OCI-LY7 (cell line): Measurements from ENCODE around the gene CBFA2T2. TPM values are rescaled to one million over a fixed set of nuclear protein-coding genes. Genes with fewer than 3 reads are reported as not detected.
"Not testable (repeated sequence)": the region's sequence is repeated elsewhere in the genome, so short reads cannot be mapped to it uniquely, and the experiment has no call there.

ENCODE experiments used
- BruUV-seq: library from RNA; stranded (reverse); fragments of 400-500 nt; replicated peaks from 2 replicates; lab custom pipeline; 2021; lab: Mats Ljungman, UMichigan
- CTCF ChIA-PET: fragments of 300-600 bp; sonication (Branson Sonifier 250); formaldehyde crosslinking; loops from one replicate; lab custom pipeline; 2022; ENCODE audit warnings: antibody characterized with exemption; ENCODE audit not compliant: unreplicated experiment; lab: Charles Lee
- POLR2A ChIA-PET: fragments of 300-600 bp; sonication (Branson Sonifier 250); formaldehyde crosslinking; loops from one replicate; lab custom pipeline; 2022; ENCODE audit warnings: antibody characterized with exemption; lab: Charles Lee
- DNase-seq: peaks from one replicate; pipeline ENCODE4 v3.0.0-alpha.2; 2015; ENCODE audit warnings: low spot score
- H2AFZ ChIP-seq: fragments of 200-600 bp; sonication (generic), shearing (Covaris generic); 2 replicates; pipeline ENCODE4 v1.6.1; 2014; ENCODE audit warnings: mild to moderate bottlenecking, antibody characterized with exemption, low read length, moderate library complexity
- H3K27ac ChIP-seq: fragments of 200-600 bp; sonication (generic); 2 replicates; pipeline ENCODE4 v1.5.1; 2014; ENCODE audit warnings: mixed run types, low read depth, mild to moderate bottlenecking, moderate library complexity, low read length, inconsistent platforms; ENCODE audit not compliant: poor library complexity, severe bottlenecking
- H3K36me3 ChIP-seq: fragments of 200-600 bp; sonication (generic); 2 replicates; pipeline ENCODE4 v1.6.1; 2014; ENCODE audit warnings: mild to moderate bottlenecking, antibody characterized with exemption, low read length, moderate library complexity, mixed read lengths; ENCODE audit not compliant: insufficient read depth
- H3K4me1 ChIP-seq: fragments of 200-600 bp; sonication (generic); 2 replicates; pipeline ENCODE4 v1.5.1; 2014; ENCODE audit warnings: mild to moderate bottlenecking, low read length; ENCODE audit not compliant: insufficient read depth, poor library complexity, severe bottlenecking
- H3K4me2 ChIP-seq: fragments of 200-600 bp; sonication (generic); 2 replicates; pipeline ENCODE4 v1.6.1; 2014; ENCODE audit warnings: mild to moderate bottlenecking, low read length
- H3K4me3 ChIP-seq: fragments of 200-600 bp; sonication (generic); 2 replicates; pipeline ENCODE4 v1.5.1; 2014; ENCODE audit warnings: mild to moderate bottlenecking, low read depth, low read length; ENCODE audit not compliant: poor library complexity, severe bottlenecking
- H3K79me2 ChIP-seq: fragments of 200-600 bp; sonication (generic); 2 replicates; pipeline ENCODE4 v1.6.1; 2016; ENCODE audit warnings: low read depth, mild to moderate bottlenecking, low read length, moderate library complexity, mixed read lengths; ENCODE audit not compliant: insufficient read depth
- H3K9me2 ChIP-seq: fragments of 200-600 bp; sonication (generic); 2 replicates; pipeline ENCODE4 v1.6.1; 2016; ENCODE audit warnings: mild to moderate bottlenecking, low read length, mixed read lengths; ENCODE audit not compliant: insufficient read depth
- H3K9me3 ChIP-seq: fragments of 200-600 bp; sonication (generic); 2 replicates; pipeline ENCODE4 v1.6.1; 2014; ENCODE audit warnings: mild to moderate bottlenecking, mixed run types, low read length, mixed read lengths
- H4K20me1 ChIP-seq: fragments of 200-600 bp; sonication (generic); 2 replicates; pipeline ENCODE4 v1.6.1; 2014; ENCODE audit warnings: mild to moderate bottlenecking, antibody characterized with exemption, low read length, moderate library complexity, mixed read lengths; ENCODE audit not compliant: insufficient read depth
- EZH2phosphoT487 ChIP-seq: fragments of 200-600 bp; sonication (generic); IDR thresholded peaks from 2 replicates; pipeline ENCODE4 v1.6.1; 2018; ENCODE audit warnings: low read depth, borderline replicate concordance, mild to moderate bottlenecking, mixed run types, antibody characterized with exemption, low read length, moderate library complexity, mixed read lengths
- intact Hi-C: fragments of 100-400 bp; cut with micrococcal nuclease; formaldehyde crosslinking; loops from one replicate; pipeline ENCODE4 v1.10.0; 2022; ENCODE audit not compliant: unreplicated experiment
- total RNA-seq, 2 experiments: library from RNA; depleted of rRNA in 1 of 2; stranded (reverse); fragments of >200 nt in 1 of 2; shearing (Covaris generic) in 1 of 2; gene quantifications; 2 replicates each; pipeline ENCODE4 v1.2.3, GENCODE V29; 2014 to 2022
- TF ChIP-seq, protein P1 (sequence below): fragments of 200-600 bp; sonication (generic); conservative IDR thresholded peaks from 2 replicates; pipeline ENCODE4 v1.5.1; 2014; ENCODE audit warnings: mild to moderate bottlenecking, antibody characterized with exemption, low read length, moderate library complexity, mixed read lengths

Gene CBFA2T2
- total RNA-seq, 2 experiments from 2014 or later, result 20.7 to 32.9 TPM

- no TSS peak for BruUV-seq
- intact Hi-C loops, result no loop called here
- POLR2A ChIA-PET, result interaction anchor here (0.9 kb wide), 1 partner anchor 88 kb away, joined by 3 read pairs; no protein-coding TSS in a partner anchor
- no peak overlapping the region for H3K4me3 ChIP-seq
- no peak for DNase-seq
- no peak for TF ChIP-seq EZH2phosphoT487
- TF ChIP-seq, protein P1, sequence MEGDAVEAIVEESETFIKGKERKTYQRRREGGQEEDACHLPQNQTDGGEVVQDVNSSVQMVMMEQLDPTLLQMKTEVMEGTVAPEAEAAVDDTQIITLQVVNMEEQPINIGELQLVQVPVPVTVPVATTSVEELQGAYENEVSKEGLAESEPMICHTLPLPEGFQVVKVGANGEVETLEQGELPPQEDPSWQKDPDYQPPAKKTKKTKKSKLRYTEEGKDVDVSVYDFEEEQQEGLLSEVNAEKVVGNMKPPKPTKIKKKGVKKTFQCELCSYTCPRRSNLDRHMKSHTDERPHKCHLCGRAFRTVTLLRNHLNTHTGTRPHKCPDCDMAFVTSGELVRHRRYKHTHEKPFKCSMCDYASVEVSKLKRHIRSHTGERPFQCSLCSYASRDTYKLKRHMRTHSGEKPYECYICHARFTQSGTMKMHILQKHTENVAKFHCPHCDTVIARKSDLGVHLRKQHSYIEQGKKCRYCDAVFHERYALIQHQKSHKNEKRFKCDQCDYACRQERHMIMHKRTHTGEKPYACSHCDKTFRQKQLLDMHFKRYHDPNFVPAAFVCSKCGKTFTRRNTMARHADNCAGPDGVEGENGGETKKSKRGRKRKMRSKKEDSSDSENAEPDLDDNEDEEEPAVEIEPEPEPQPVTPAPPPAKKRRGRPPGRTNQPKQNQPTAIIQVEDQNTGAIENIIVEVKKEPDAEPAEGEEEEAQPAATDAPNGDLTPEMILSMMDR, result no peak
- H3K36me3 ChIP-seq, result no peaks in the 10 kb centered on the region
- no peaks in the 10 kb centered on the region for H3K9me2 ChIP-seq
- no peak overlapping the region for H3K4me2 ChIP-seq
- CTCF ChIA-PET, result no interaction called here
- H3K4me1 ChIP-seq, result peaks cover 32% of the 10 kb centered on the region
- H3K79me2 ChIP-seq, result no peaks in the 10 kb centered on the region
- H3K9me3 ChIP-seq, result no peaks in the 10 kb centered on the region
- no peak overlapping the region for H3K27ac ChIP-seq
- H2AFZ ChIP-seq, result no peak overlapping the region
- H4K20me1 ChIP-seq, result no peaks in the 10 kb centered on the region
These were observed 9.8 kb upstream of the CBFA2T2 start for GRCh38 chr20:33480048-33480447.

GRCh38 chr20:33481431-33481941 lies 8.4 kb upstream of the CBFA2T2 start:
- H2AFZ ChIP-seq, result no peak overlapping the region
- H3K27ac ChIP-seq, result no peak overlapping the region
- ChIA-PET CTCF (no interaction called here), POLR2A (no interaction called here)
- H3K4me3 ChIP-seq, result no peak overlapping the region
- intact Hi-C loops, result no loop called here
- BruUV-seq, result no TSS peak
- H3K36me3 ChIP-seq, result no peaks in the 10 kb centered on the region
- H3K79me2 ChIP-seq, result no peaks in the 10 kb centered on the region
- no peak for DNase-seq
- H3K9me2 ChIP-seq, result no peaks in the 10 kb centered on the region
- no peak for TF ChIP-seq EZH2phosphoT487
- TF ChIP-seq, protein P1, result no peak
- no peak overlapping the region for H3K4me2 ChIP-seq
- H3K9me3 ChIP-seq, result no peaks in the 10 kb centered on the region
- peaks cover 21% of the 10 kb centered on the region for H3K4me1 ChIP-seq
- H4K20me1 ChIP-seq, result no peaks in the 10 kb centered on the region

DNA sequence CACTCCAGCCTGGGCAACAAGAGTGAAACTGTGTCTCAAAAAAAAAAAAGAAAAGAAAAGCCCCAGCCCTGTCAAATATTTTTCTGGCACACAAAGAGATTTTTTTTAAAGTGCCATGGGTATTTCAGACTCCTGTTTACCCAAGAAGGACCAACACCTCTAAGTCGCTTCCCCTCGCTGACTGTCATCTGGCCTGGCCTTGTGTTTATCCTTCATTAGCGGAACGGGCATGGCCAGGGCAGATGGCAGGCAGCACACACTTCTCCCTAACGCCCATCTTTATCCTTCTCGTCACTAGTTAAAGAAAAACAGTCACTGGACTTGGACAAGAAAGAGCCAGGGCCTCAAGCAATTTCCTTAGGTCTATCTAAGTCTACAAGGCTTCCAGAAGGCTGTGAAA lies 7.3 kb upstream of the CBFA2T2 start:
- H3K9me3 ChIP-seq, result no peaks in the 10 kb centered on the region
- no peak overlapping the region for H2AFZ ChIP-seq
- no peak overlapping the region for H3K4me3 ChIP-seq
- POLR2A ChIA-PET, result interaction anchor here (0.7 kb wide), 1 partner anchor 460 kb away, joined by 3 read pairs; no protein-coding TSS in a partner anchor
- intact Hi-C loops, result no loop called here
- CTCF ChIA-PET, result no interaction called here
- no peaks in the 10 kb centered on the region for H3K9me2 ChIP-seq
- no peak overlapping the region for H3K4me2 ChIP-seq
- H4K20me1 ChIP-seq, result no peaks in the 10 kb centered on the region
- no peak for TF ChIP-seq EZH2phosphoT487
- TF ChIP-seq, protein P1, result no peak
- no TSS peak for BruUV-seq
- H3K36me3 ChIP-seq, result no peaks in the 10 kb centered on the region
- H3K79me2 ChIP-seq, result no peaks in the 10 kb centered on the region
- no peak for DNase-seq
- H3K4me1 ChIP-seq, result peaks cover 14% of the 10 kb centered on the region
- H3K27ac ChIP-seq, result no peak overlapping the region

GRCh38 chr20:33483186-33483585 lies 6.7 kb upstream of the CBFA2T2 start:
- H3K9me2 ChIP-seq, intact Hi-C loops, CTCF ChIA-PET: not testable (repeated sequence)

More at GRCh38 chr20:33483186-33483585, 6.7 kb upstream of the CBFA2T2 start:
- H4K20me1 ChIP-seq, H3K36me3 ChIP-seq, DNase-seq, H3K27ac ChIP-seq, BruUV-seq, H3K4me2 ChIP-seq, H3K9me3 ChIP-seq, POLR2A ChIA-PET, H3K79me2 ChIP-seq, H3K4me3 ChIP-seq, H2AFZ ChIP-seq, H3K4me1 ChIP-seq: not testable (repeated sequence)
